ENCODE data around the gene PPT2. TPM values are rescaled to one million over a fixed set of nuclear protein-coding genes. Genes with fewer than 3 reads are reported as not detected.

Gene PPT2
- total and polyA plus RNA-seq, 2 of the 8 experiments (the other 6 are each of a cell fraction or from before 2014, with no cell fraction given): 24.1 to 39.5 TPM

DNA sequence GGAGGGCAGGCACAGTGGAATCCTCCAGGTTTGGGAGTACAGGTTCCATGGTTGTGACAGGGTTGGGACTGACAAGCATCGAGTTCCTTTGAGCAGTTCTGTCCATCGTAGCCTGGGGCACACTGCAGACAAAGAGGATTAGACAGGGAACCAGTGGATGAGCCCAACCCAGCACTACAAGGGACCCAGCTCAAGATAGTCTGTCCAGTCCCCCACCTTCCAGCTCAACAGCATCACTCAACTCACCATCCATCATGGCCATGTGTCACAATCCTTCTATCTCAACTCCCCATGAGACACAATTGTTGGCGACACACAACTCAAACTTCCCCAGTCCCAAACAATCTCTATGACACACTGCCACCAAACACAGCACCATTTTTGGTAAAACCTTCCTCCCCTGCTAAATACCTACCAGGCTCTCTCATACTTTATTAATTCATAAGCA is 50.4 kb downstream of the PPT2 start (continued):
- TF ChIP-seq, protein P1, sequence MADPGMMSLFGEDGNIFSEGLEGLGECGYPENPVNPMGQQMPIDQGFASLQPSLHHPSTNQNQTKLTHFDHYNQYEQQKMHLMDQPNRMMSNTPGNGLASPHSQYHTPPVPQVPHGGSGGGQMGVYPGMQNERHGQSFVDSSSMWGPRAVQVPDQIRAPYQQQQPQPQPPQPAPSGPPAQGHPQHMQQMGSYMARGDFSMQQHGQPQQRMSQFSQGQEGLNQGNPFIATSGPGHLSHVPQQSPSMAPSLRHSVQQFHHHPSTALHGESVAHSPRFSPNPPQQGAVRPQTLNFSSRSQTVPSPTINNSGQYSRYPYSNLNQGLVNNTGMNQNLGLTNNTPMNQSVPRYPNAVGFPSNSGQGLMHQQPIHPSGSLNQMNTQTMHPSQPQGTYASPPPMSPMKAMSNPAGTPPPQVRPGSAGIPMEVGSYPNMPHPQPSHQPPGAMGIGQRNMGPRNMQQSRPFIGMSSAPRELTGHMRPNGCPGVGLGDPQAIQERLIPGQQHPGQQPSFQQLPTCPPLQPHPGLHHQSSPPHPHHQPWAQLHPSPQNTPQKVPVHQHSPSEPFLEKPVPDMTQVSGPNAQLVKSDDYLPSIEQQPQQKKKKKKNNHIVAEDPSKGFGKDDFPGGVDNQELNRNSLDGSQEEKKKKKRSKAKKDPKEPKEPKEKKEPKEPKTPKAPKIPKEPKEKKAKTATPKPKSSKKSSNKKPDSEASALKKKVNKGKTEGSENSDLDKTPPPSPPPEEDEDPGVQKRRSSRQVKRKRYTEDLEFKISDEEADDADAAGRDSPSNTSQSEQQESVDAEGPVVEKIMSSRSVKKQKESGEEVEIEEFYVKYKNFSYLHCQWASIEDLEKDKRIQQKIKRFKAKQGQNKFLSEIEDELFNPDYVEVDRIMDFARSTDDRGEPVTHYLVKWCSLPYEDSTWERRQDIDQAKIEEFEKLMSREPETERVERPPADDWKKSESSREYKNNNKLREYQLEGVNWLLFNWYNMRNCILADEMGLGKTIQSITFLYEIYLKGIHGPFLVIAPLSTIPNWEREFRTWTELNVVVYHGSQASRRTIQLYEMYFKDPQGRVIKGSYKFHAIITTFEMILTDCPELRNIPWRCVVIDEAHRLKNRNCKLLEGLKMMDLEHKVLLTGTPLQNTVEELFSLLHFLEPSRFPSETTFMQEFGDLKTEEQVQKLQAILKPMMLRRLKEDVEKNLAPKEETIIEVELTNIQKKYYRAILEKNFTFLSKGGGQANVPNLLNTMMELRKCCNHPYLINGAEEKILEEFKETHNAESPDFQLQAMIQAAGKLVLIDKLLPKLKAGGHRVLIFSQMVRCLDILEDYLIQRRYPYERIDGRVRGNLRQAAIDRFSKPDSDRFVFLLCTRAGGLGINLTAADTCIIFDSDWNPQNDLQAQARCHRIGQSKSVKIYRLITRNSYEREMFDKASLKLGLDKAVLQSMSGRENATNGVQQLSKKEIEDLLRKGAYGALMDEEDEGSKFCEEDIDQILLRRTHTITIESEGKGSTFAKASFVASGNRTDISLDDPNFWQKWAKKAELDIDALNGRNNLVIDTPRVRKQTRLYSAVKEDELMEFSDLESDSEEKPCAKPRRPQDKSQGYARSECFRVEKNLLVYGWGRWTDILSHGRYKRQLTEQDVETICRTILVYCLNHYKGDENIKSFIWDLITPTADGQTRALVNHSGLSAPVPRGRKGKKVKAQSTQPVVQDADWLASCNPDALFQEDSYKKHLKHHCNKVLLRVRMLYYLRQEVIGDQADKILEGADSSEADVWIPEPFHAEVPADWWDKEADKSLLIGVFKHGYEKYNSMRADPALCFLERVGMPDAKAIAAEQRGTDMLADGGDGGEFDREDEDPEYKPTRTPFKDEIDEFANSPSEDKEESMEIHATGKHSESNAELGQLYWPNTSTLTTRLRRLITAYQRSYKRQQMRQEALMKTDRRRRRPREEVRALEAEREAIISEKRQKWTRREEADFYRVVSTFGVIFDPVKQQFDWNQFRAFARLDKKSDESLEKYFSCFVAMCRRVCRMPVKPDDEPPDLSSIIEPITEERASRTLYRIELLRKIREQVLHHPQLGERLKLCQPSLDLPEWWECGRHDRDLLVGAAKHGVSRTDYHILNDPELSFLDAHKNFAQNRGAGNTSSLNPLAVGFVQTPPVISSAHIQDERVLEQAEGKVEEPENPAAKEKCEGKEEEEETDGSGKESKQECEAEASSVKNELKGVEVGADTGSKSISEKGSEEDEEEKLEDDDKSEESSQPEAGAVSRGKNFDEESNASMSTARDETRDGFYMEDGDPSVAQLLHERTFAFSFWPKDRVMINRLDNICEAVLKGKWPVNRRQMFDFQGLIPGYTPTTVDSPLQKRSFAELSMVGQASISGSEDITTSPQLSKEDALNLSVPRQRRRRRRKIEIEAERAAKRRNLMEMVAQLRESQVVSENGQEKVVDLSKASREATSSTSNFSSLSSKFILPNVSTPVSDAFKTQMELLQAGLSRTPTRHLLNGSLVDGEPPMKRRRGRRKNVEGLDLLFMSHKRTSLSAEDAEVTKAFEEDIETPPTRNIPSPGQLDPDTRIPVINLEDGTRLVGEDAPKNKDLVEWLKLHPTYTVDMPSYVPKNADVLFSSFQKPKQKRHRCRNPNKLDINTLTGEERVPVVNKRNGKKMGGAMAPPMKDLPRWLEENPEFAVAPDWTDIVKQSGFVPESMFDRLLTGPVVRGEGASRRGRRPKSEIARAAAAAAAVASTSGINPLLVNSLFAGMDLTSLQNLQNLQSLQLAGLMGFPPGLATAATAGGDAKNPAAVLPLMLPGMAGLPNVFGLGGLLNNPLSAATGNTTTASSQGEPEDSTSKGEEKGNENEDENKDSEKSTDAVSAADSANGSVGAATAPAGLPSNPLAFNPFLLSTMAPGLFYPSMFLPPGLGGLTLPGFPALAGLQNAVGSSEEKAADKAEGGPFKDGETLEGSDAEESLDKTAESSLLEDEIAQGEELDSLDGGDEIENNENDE (IDR thresholded peaks at IDR 0.05; ENCODE audit: insufficient replicate concordance, low read length): no peak
- no peak for TF ChIP-seq JUND (IDR thresholded peaks at IDR 0.05; ENCODE audit: low read length)
- TF ChIP-seq MAFK (IDR thresholded peaks at IDR 0.05; ENCODE audit: low read depth, low read length): no peak

All from H1 (cell line).